Measurements from ENCODE around the gene CCM2.

Gene CCM2

GRCh38 chr7:45085619-45086200 is 85.7 kb downstream of the CCM2 start:
- no peak for DNase-seq

- DNase-seq, result no peak
These were observed 86.5 kb downstream of the CCM2 start for GRCh38 chr7:45086331-45087065.

- DNase-seq, result no peak
These were observed 87.5 kb downstream of the CCM2 start for GRCh38 chr7:45087301-45088145.

GRCh38 chr7:45088146-45088701 is 88.2 kb downstream of the CCM2 start:
- no peak for DNase-seq

- DNase-seq, result peak; percentile 20 to 36
These were observed 88.9 kb downstream of the CCM2 start, which contains the start of gene NACAD for GRCh38 chr7:45088821-45089340. TSS of gene NACAD (minus strand) at chr7:45088969. CDS start at chr7:45088894, 75 bp downstream.

- peak; percentile 68 to 69 for DNase-seq
These were observed 89.4 kb downstream of the CCM2 start for GRCh38 chr7:45089341-45089891.

GRCh38 chr7:45092100-45092930 is 92.3 kb downstream of the CCM2 start:
- DNase-seq, result no peak

- DNase-seq, result no peak
These were observed 92.9 kb downstream of the CCM2 start for GRCh38 chr7:45092931-45093235.

GRCh38 chr7:45098983-45099839 is 99.2 kb downstream of the CCM2 start:
- no peak for DNase-seq

GRCh38 chr7:45099891-45100760 is 100.1 kb downstream of the CCM2 start:
- DNase-seq, result no peak

GRCh38 chr7:45100761-45101480 is 100.9 kb downstream of the CCM2 start:
- DNase-seq, result no peak

- no peak for DNase-seq
These were observed 101.7 kb downstream of the CCM2 start for GRCh38 chr7:45101748-45102147.

- DNase-seq, result no peak
These were observed 103.0 kb downstream of the CCM2 start for GRCh38 chr7:45102785-45103712.

- no peak for DNase-seq
These were observed 104.2 kb downstream of the CCM2 start for GRCh38 chr7:45103958-45104843.

- DNase-seq, result no peak
These were observed 105.0 kb downstream of the CCM2 start for GRCh38 chr7:45104844-45105587.

- DNase-seq, result no peak
These were observed 105.7 kb downstream of the CCM2 start for GRCh38 chr7:45105588-45106188.
